ENCODE measurements around the gene ZBTB8A.

The ZBTB8A gene

DNA sequence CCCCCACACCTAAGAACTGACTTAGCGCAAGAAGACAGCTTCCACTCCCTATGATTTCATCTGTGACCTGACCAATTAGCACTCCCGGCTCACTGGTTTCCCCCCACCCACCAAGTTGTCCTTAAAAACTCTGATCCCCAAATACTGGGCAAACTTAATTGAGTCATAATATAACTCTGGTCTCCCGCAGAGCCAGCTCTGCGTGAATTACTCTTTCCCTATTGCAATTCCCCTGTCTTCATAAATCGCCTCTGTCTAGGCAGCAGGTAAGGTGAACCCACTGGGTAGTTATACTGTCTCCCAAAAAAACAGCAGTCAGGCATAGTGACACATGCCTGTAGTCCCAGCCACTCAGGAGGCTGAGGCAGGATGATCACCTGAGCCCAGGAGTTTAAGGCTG, 74.2 kb downstream of the ZBTB8A start:
- DNase-seq: no peak
- H3K4me3 ChIP-seq (ENCODE audit: low read depth, low read length): no peak overlapping the region
- no peaks in the 10 kb centered on the region for H3K36me3 ChIP-seq (replicated peaks)
- H3K27ac ChIP-seq: no peak overlapping the region
- no peaks in the 10 kb centered on the region for H3K27me3 ChIP-seq (replicated peaks)
- in situ Hi-C loops (cut with HindIII; ENCODE audit: low pct_ligation_motif_present, low sequenced_read_pairs): no loop called here
- no peak for TF ChIP-seq CTCF (IDR thresholded peaks at IDR 0.05; ENCODE audit: low read depth, low read length, missing control alignments)

DNA sequence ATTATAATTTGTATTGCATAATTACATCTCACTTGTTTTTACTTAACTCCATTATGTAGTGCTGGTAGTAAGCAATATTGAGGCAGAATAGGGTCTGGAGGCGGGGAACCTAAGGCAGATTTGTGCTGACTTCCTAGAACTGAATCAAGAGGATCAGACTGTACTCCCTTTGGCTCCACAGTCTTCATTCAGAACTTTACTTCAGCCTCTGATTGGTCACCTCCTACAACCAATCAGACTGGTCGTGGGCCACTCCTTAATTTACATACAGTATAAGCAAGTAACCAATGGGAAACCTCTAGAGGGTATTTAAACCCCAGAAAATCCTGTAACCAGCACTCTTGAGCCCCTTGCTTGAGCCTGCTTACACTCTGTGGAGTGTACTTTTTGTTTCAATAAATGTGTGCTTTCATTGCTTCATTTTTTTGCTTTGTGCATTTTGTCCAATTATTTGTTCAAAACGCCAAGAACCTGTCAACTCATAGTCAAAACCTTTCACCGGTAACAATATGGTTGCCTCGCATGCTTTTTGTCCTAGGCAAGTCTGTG, 79.5 kb downstream of the ZBTB8A start:
- Histone ChIP-seq H3K4me3 (ENCODE audit: low read depth, low read length) (no peak overlapping the region), H3K27ac (no peak overlapping the region), H3K36me3 (replicated peaks) (peaks cover 9% of the 10 kb centered on the region), H3K27me3 (replicated peaks) (no peaks in the 10 kb centered on the region)
- in situ Hi-C loops (cut with HindIII; ENCODE audit: low pct_ligation_motif_present, low sequenced_read_pairs): no loop called here
- no peak for DNase-seq
- no peak for TF ChIP-seq CTCF (IDR thresholded peaks at IDR 0.05; ENCODE audit: low read depth, low read length, missing control alignments)

GRCh38 chr1:32619701-32620485, 80.7 kb downstream of the ZBTB8A start:
- no peaks in the 10 kb centered on the region for H3K27me3 ChIP-seq (replicated peaks)

GRCh38 chr1:32622205-32622604, 83.0 kb downstream of the ZBTB8A start:
- H3K27me3 ChIP-seq (replicated peaks): no peaks in the 10 kb centered on the region
- no peak for TF ChIP-seq CTCF (IDR thresholded peaks at IDR 0.05; ENCODE audit: low read depth, low read length, missing control alignments)
- DNase-seq: no peak
- in situ Hi-C loops (cut with HindIII; ENCODE audit: low pct_ligation_motif_present, low sequenced_read_pairs): no loop called here
- peaks cover 9% of the 10 kb centered on the region for H3K36me3 ChIP-seq (replicated peaks)
- no peak overlapping the region for H3K4me3 ChIP-seq (ENCODE audit: low read depth, low read length)
- no peak overlapping the region for H3K27ac ChIP-seq

More at GRCh38 chr1:32619701-32620485, 80.7 kb downstream of the ZBTB8A start:
- peak; percentile 4 for DNase-seq
- Histone ChIP-seq H3K36me3 (replicated peaks) (peaks cover 9% of the 10 kb centered on the region), H3K4me3 (ENCODE audit: low read depth, low read length) (no peak overlapping the region), H3K27ac (no peak overlapping the region)
- no peak for TF ChIP-seq CTCF (IDR thresholded peaks at IDR 0.05; ENCODE audit: low read depth, low read length, missing control alignments)
- in situ Hi-C loops (cut with HindIII; ENCODE audit: low pct_ligation_motif_present, low sequenced_read_pairs): no loop called here

DNA sequence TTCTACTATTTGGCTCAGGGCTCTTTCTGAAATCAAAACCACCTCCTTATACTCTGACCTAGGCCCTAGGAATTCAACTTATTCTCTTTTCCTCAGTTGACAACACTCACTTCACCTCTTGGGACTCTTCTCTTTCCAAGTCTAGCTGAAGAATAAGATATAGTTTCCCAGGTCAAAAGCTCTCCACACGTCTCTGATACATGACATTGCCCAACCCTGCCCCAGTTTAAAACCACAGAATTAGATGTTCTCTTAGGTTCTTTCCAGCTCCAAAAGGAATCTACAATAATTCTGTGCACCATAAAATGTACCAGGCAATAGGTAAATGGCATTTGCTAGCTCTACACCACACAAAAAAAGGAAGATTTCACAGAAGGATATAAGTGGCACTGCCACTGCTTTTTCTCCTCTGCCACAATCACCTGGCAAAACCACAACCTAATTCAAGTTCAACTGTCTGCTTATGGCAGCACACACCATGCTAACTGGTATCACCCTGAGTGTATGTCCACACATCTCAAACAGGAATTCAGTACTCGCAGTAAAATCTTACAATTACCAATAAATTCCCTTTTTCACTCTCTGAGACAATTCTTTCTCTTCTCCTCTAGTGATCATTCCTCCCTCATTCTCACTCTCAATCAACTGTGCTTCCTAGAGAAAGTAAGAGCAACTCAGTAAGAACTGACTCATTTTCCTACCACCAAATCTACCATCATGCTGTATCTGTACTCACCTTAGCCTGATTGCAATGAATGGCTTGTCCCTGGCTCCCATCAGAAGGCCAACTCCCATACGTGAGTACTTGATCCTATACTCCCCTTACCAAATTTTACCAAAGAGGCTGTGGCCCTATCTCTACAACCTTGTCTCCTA, 83.8 kb downstream of the ZBTB8A start:
- in situ Hi-C loops (cut with HindIII; ENCODE audit: low pct_ligation_motif_present, low sequenced_read_pairs): no loop called here
- H3K27ac ChIP-seq: no peak overlapping the region

More for the DNA sequence above, 83.8 kb downstream of the ZBTB8A start:
- no peak for TF ChIP-seq CTCF (IDR thresholded peaks at IDR 0.05; ENCODE audit: low read depth, low read length, missing control alignments)
- Histone ChIP-seq H3K4me3 (ENCODE audit: low read depth, low read length) (no peak overlapping the region), H3K27me3 (replicated peaks) (no peaks in the 10 kb centered on the region), H3K36me3 (replicated peaks) (peaks cover 11% of the 10 kb centered on the region)
- DNase-seq: no peak
